Erythroblast (primary cell): ENCODE results near the gene KIF13A.

ENCODE experiments used
- GATA1 ChIP-seq: IDR thresholded peaks from 2 replicates; pipeline ENCODE4 v1.6.1; 2011; ENCODE audit warnings: low read depth, mild to moderate bottlenecking, control low read depth, low read length, moderate library complexity
- POLR2A ChIP-seq: IDR thresholded peaks from 2 replicates; pipeline ENCODE4 v1.6.1; 2011; ENCODE audit warnings: mild to moderate bottlenecking, low read length

- TF ChIP-seq POLR2A (no peak), GATA1 (no peak)
Observed at GRCh38 chr6:17881085-17881858, 106.2 kb downstream of the KIF13A start.
